Cardiac septum (tissue), 1 donor: Measurements from ENCODE around the gene MPRIP. TPM values are rescaled to one million over a fixed set of nuclear protein-coding genes. Genes with fewer than 3 reads are reported as not detected.

Source experiments
- DNase-seq: peaks from one replicate; pipeline ENCODE4 v3.0.0-alpha.2; 2020; ENCODE audit warnings: low spot score
- intact Hi-C: fragments of 100-400 bp; cut with DNase I; formaldehyde crosslinking; loops from one replicate; pipeline ENCODE4 v1.14.0; 2022
- total RNA-seq: library from RNA; stranded (reverse); fragmentation: NEBNext Ultra II Directional; extraction: Animal tissue kit (Norgen Biotek cat#: 25700); gene quantifications from one replicate; pipeline ENCODE4 v1.2.1, GENCODE V29; 2021
- donor health status: DM: no; HTN: no; CAD: no.

MPRIP gene
- total RNA-seq, 1 donor from 2014 or later, result 554 TPM

GRCh38 chr17:17078832-17079231 lies 36.6 kb downstream of the MPRIP start:
- DNase-seq, result peak; percentile 7
- intact Hi-C loops, result no loop called here

DNA sequence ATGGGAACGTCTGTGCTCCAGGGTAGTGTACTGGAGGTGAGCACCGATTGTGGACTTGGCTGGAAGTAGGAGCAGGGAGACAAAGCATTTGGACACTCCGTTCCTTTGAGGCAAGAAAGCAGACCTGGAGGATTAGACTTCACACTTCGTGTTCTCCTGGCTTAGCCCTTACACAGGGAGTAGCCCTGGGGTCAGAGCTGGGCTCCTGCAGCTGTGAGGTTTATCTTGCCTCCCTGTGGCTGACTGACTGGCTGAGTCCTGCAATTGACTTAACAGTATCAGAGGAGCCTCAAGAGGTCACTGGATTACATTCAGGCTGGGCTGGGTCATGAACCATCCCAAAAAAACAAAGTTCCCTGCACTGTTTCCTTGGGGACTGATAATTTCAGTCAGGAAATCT lies 37.1 kb downstream of the MPRIP start:
- peak; percentile 36 for DNase-seq

GRCh38 chr17:17079761-17080160 lies 37.5 kb downstream of the MPRIP start:
- peak; percentile 72 for DNase-seq
- intact Hi-C loops, result no loop called here

More for the DNA sequence above, 37.1 kb downstream of the MPRIP start:
- intact Hi-C loops, result no loop called here

- intact Hi-C loops, result no loop called here
These were observed 37.9 kb downstream of the MPRIP start for GRCh38 chr17:17080181-17080631.

GRCh38 chr17:17080781-17081180 lies 38.5 kb downstream of the MPRIP start:
- DNase-seq, result peak; percentile 46
- intact Hi-C loops, result no loop called here

More at GRCh38 chr17:17080181-17080631, 37.9 kb downstream of the MPRIP start:
- DNase-seq, result peak; percentile 58

- DNase-seq, result peak; percentile 73
- intact Hi-C loops, result no loop called here
These were observed 39.2 kb downstream of the MPRIP start for GRCh38 chr17:17081304-17081940.

DNA sequence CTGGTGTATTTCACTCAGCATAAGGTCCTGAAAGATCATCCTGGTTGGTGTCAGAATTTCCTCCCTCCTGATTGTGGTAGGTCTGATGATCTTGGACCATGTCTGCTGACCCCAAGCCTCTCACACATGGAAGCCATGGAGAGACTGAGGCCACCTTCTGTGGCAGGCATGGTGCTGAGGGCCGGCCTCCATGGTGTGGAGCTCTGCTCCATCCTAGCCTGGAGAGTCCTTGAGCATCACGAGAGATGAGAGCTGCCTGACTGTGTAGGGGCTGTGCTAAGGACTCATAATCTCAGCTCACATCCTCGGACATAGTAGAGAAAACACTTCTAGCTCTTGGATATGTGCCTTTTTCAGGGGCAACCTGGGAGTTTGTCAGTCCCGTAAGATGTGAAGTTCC lies 40.6 kb downstream of the MPRIP start:
- DNase-seq, result no peak
- intact Hi-C loops, result no loop called here

GRCh38 chr17:17084317-17084835 lies 42.1 kb downstream of the MPRIP start:
- intact Hi-C loops, result no loop called here
- peak; percentile 70 for DNase-seq

DNA sequence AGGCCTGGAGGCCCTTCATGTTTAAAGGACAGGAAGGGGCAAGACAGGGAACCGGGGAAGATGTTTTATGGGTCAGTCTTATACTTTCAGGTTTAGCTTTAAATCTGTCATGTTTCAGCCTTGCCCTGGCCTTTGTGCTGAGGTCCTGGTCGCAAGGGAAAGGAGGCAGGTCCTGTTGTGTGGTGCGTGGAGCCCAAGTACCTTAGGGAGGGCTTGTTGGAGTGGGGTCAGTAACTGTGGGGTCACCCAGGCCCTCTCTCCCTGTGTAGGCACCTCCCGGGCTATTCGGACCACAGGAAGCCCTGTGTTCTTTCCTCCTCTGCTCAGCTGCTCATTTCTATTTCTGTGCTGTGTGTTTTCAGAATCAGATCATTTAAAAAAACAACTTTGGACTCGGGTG lies 42.7 kb downstream of the MPRIP start:
- DNase-seq, result no peak
- intact Hi-C loops, result no loop called here

DNA sequence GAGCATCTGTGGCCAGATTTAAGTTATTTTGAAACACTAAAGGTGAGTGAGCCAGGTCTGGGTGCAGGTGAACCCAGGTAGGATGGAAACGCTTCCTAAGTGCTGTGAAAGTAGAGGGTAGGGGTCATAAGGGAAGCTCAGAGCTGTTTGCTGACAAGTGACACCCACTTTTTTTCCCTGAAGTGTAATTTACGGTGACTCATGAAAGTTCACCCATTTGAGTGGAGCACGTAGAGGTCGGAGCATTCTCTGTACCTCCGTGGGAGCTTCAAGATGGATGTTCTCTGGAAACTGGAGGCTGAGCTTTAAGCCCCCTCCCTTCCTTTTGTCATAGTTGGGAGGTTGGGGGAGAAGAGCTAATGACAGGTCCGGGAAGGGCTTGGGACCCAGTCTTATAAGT lies 44.3 kb downstream of the MPRIP start:
- DNase-seq, result peak; percentile 17

DNA sequence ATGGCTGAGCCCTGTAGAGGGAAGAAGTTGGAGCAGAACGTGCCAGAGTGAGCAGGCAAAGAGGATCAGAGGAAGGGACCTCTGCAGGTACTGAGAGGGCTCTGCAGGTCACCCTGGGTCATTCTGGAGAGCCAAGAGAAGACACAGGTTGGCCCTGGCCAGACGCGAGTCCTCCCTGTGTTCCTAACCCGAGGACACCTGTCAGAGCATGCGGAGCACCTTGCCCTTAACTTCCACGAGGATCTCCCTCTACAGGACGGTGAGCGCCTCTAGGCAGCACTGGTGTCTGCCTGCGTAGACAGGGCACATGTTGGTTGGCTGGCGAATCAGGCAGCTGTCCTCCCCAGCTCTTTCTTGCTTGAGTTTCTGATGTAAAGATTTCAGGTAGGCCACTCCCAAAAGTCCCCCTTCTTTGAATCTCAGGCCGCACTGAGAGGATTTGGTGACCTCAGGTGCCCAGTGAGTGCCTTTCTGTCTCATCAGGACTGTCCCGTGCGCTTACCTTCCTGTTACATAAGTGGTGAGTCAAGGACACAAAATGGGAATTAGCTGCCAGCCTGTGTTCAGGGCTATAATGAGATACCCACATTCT lies 45.3 kb downstream of the MPRIP start:
- DNase-seq, result peak; percentile 69

More for the DNA sequence above, 44.3 kb downstream of the MPRIP start:
- intact Hi-C loops, result no loop called here

DNA sequence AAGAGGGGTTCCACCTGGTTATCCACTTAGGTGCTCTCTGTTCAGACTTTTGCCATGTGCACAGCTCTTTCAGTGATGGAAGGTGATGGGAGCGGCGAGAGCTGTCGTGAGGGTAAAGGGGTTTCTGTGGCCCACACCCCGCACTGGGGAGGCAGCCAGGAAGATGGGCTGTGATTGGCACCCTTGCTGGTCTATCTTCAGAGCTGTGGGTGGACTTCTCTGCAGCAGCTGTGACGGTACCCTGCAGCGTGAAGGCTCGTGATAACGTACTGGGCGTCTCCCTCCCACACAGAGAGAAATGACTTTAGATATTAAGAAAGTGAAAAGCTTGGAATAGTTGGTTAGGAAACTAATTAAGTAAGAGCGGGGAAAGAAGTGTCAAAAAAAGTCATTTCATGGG lies 45.8 kb downstream of the MPRIP start:
- peak; percentile 77 for DNase-seq
- intact Hi-C loops, result no loop called here

More for the DNA sequence above, 45.3 kb downstream of the MPRIP start:
- intact Hi-C loops, result no loop called here

DNA sequence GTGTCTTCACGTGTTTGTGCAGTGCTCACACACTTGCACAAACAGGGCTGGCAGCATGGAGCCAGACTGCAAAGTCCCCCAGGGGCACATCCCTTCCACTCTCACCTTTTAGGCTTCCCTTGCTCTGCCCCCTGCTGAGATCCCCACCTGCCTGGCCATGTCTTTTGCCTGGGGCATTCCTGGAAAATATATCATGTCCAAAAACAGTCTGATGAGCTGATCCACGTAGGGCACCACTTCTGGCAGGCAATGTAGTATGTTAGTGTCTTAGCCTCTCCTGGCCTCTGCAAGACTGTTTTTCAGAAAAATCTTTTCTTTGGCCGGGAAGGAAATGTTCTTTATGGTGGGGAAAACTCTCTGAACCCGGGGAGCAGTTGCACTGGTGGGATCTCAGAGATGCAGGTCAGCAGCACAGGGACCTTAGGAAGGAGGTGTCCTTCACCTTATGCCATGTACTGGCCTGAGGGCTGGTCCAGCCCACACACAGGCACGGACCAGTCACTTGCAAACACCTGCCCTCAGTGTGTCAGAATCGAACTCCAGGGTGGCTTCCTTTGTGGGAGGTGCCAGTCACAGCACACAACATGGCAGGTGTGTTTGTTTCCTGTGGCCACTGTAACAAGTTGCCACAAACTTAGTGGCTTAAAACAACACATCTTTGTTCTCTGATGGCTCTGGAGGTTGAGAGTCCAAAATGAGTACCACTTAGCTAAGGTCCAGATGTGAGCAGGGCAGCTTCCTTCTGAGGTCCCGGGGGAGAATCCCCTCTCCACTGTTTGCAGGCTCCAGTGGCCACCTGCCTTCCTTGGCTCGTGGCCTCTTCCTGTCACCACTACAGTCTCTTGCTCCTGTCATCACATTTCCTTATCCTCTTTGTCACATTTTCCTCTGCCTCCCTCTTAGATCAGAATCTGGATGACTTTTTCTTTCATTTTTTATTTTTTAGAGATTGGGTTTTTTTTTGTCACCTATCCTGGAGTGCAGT lies 46.6 kb downstream of the MPRIP start:
- intact Hi-C loops, result no loop called here
- DNase-seq, result peak; percentile 60

- intact Hi-C loops, result no loop called here
- peak; percentile 65 for DNase-seq
These were observed 47.8 kb downstream of the MPRIP start for GRCh38 chr17:17089796-17090641.

DNA sequence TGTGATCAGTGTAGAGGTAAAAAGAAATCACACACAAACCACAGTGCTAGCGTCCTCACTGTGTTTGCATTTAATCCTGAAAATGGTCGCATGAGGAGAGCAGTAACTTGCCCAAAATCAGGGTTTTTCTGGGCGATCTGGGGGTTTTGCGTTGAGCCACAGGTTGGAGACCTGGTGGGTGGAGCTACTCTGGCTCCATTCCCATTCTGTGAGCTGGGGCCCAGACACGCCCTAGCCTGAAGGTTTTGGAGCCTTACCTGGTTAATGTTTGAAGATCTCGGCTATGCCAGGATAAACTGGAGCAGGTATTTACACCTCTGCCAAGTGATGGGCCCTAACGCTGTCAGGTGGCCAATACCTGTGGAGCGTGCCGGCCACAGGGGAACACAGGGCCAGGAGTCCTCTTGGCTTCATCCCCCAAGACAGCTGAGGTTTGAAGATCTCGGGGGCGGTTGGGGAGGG lies 48.4 kb downstream of the MPRIP start:
- DNase-seq, result peak; percentile 56
- intact Hi-C loops, result no loop called here

- no peak for DNase-seq
- intact Hi-C loops, result no loop called here
These were observed 49.0 kb downstream of the MPRIP start for GRCh38 chr17:17091276-17091675.

DNA sequence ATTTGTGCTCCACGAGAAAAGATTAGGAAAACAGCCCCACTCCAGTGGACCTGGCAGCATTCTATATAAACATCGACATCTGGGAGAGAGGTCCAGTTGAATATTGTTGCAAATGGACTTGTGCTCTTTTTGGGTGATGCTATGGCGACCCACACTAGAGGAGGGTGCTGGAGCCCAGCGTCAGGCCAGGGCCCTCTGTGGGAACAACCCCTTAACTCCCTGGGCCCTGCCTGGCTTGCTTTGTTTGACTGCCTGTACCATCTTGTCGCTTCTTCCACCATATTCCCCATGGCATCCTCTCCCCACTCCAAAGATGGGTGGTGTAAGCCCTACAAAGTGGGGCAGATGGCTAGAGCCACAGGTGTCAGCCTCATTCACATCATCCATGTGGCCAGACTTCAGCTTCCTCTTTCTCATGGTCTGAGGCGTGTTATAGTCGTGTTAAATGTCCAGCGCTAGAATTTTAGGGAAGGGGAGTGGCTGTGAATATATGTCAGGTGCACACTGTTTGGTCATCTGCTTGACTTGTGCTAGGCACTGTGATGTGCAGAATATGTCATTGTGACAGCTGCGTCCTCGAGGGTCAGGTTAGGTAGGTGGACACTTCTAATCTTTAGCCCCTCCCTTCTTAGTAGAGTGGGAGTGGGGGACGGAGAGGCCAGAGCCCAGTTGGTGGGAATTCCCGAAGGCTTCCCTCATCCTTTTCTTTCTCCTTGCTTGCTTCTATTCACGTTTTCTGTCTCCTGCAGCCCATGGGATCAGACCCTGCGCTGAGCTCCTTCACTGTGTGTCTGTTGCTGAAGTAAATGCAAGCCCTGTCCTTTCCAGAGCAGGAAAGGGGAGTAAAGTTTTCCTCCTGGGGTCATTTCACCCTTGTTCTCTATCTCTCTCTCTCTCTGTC lies 49.8 kb downstream of the MPRIP start:
- intact Hi-C loops, result no loop called here
- DNase-seq, result no peak

- DNase-seq, result no peak
- intact Hi-C loops, result no loop called here
These were observed 51.5 kb downstream of the MPRIP start for GRCh38 chr17:17093764-17094163.
